GM23338 (cell line): ENCODE data around the gene LYG1. TPM values are rescaled to one million over a fixed set of nuclear protein-coding genes. Genes with fewer than 3 reads are reported as not detected.

ENCODE experiments used
- ATAC-seq: fragments of 200-7000 bp; cut with Tn5 transposase; 3 replicates; pipeline ENCODE4 v1.9.1; 2020
- DNase-seq: peaks from one replicate; pipeline ENCODE4 v3.0.0-alpha.2; 2015; ENCODE audit warnings: low spot score
- H2AFZ ChIP-seq: fragments of 200-600 bp; sonication (generic); 2 replicates; pipeline ENCODE4 v1.8.0; 2016; ENCODE audit warnings: antibody characterized with exemption, mild to moderate bottlenecking, moderate library complexity
- H3F3A ChIP-seq: fragments of 200-600 bp; sonication (generic); replicated peaks from 2 replicates; pipeline ENCODE4 v1.8.0; 2017; ENCODE audit warnings: antibody characterized with exemption, mixed run types, low read depth
- H3K27ac ChIP-seq: fragments of 200-600 bp; sonication (generic); 2 replicates; pipeline ENCODE4 v1.6.1; 2016; ENCODE audit warnings: low read depth
- H3K27me3 ChIP-seq: fragments of 200-600 bp; sonication (generic); 2 replicates; pipeline ENCODE4 v1.8.0; 2016; ENCODE audit warnings: mild to moderate bottlenecking, mixed run types, moderate library complexity; ENCODE audit not compliant: insufficient read depth
- H3K36me3 ChIP-seq: fragments of 200-600 bp; sonication (generic); 2 replicates; pipeline ENCODE4 v1.8.0; 2016; ENCODE audit warnings: mild to moderate bottlenecking; ENCODE audit not compliant: insufficient read depth
- H3K4me1 ChIP-seq: fragments of 200-600 bp; sonication (generic); 2 replicates; pipeline ENCODE4 v1.8.0; 2016; ENCODE audit warnings: mild to moderate bottlenecking, moderate library complexity; ENCODE audit not compliant: insufficient read depth
- H3K4me2 ChIP-seq: fragments of 200-600 bp; sonication (generic); 2 replicates; pipeline ENCODE4 v1.7.1; 2017; ENCODE audit warnings: mixed run types
- H3K4me3 ChIP-seq: fragments of 200-600 bp; sonication (generic); 2 replicates; pipeline ENCODE4 v1.6.1; 2016; ENCODE audit warnings: mixed run types
- H3K79me2 ChIP-seq: fragments of 200-600 bp; sonication (generic); replicated peaks from 2 replicates; pipeline ENCODE4 v1.8.0; 2017; ENCODE audit warnings: mild to moderate bottlenecking; ENCODE audit not compliant: insufficient read depth
- H3K9me2 ChIP-seq: fragments of 200-600 bp; sonication (generic); 2 replicates; pipeline ENCODE4 v1.8.0; 2017; ENCODE audit not compliant: insufficient read depth
- H4K20me1 ChIP-seq: fragments of 200-600 bp; sonication (generic); replicated peaks from 2 replicates; pipeline ENCODE4 v1.8.0; 2017; ENCODE audit warnings: mild to moderate bottlenecking; ENCODE audit not compliant: insufficient read depth
- H3K27ac Mint-ChIP-seq: 2 replicates; pipeline ENCODE4 v1.8.0; 2020; ENCODE audit warnings: inconsistent platforms, mild to moderate bottlenecking, moderate library complexity, mixed read lengths
- H3K27me3 Mint-ChIP-seq: 3 replicates; pipeline ENCODE4 v1.8.0; 2022; ENCODE audit warnings: low read depth, mild to moderate bottlenecking, moderate library complexity, mixed read lengths, inconsistent platforms; ENCODE audit not compliant: insufficient read depth, poor library complexity
- H3K36me3 Mint-ChIP-seq: 3 replicates; pipeline ENCODE4 v1.8.0; 2021; ENCODE audit warnings: low read depth, mild to moderate bottlenecking, inconsistent platforms, moderate library complexity, mixed read lengths
- H3K4me1 Mint-ChIP-seq: 3 replicates; pipeline ENCODE4 v1.8.0; 2020; ENCODE audit warnings: mild to moderate bottlenecking, inconsistent platforms, mixed read lengths
- H3K4me3 Mint-ChIP-seq: 3 replicates; pipeline ENCODE4 v1.8.0; 2021; ENCODE audit warnings: moderate library complexity, mild to moderate bottlenecking, inconsistent platforms, mixed read lengths
- H3K9me3 Mint-ChIP-seq: 3 replicates; pipeline ENCODE4 v1.8.0; 2020; ENCODE audit warnings: moderate library complexity, mild to moderate bottlenecking, inconsistent platforms, mixed read lengths
- CTCF ChIP-seq, 2 experiments: fragments of 200-600 bp in 1 of 2; sonication (generic) in 1 of 2; conservative IDR thresholded peaks; 2 replicates each; pipeline versions ENCODE4 v1.5.1 to v1.6.1; 2016 to 2017; ENCODE audit warnings: antibody characterized with exemption in 2 of 2, low read depth in 2 of 2, mild to moderate bottlenecking in 2 of 2, moderate library complexity in 1 of 2
- EZH2 ChIP-seq: fragments of 200-600 bp; sonication (generic); IDR thresholded peaks from one replicate; pipeline ENCODE4 v1.8.0; 2017; ENCODE audit warnings: antibody characterized with exemption, mild to moderate bottlenecking, low read depth; ENCODE audit not compliant: unreplicated experiment
- NANOG ChIP-seq: IDR thresholded peaks from 2 replicates; pipeline ENCODE4 v1.6.1; 2016; ENCODE audit warnings: antibody characterized with exemption, borderline replicate concordance
- ZNF114 ChIP-seq: fragments of 250-450 bp; sonication (Bioruptor Pico); IDR thresholded peaks from 2 replicates; pipeline ENCODE4 v1.5.0; 2020; ENCODE audit warnings: mild to moderate bottlenecking, moderate library complexity
- ZNF462 ChIP-seq: fragments of 250-450 bp; sonication (Bioruptor Pico); IDR thresholded peaks from 2 replicates; pipeline ENCODE4 v1.5.0; 2020; ENCODE audit warnings: mild to moderate bottlenecking, moderate library complexity
- polyA plus RNA-seq: library from polyadenylated mRNA; unstranded; fragments of >200 nt; fragmentation: Nextera tagmentation; extraction: Ambion mirVana; gene quantifications from 2 replicates; pipeline ENCODE4 v1.2.1, GENCODE V29; 2016
- total RNA-seq: library from RNA; depleted of rRNA; stranded (reverse); fragments of >200 nt; shearing (Covaris generic); gene quantifications from 2 replicates; pipeline ENCODE4 v1.2.3, GENCODE V29; 2014

The LYG1 gene
- total and polyA plus RNA-seq, 2 experiments from 2014 or later, result 0.35 to 0.57 TPM

- H4K20me1 ChIP-seq, result peaks cover 41% of the 10 kb centered on the region
- DNase-seq (no peak), ATAC-seq (no peak)
- 0 out of 2 replicates have a peak, but pooled peaks cover 6% of the 10 kb centered on the region for H3K4me1 ChIP-seq
- TF ChIP-seq ZNF114 (CRISPR knock-in tag) (no peak), CTCF (conservative IDR thresholded peaks at IDR 0.05; ENCODE audit: low read depth in 2 of 2) (no peak), ZNF462 (CRISPR knock-in tag) (no peak), EZH2 (no peak), NANOG (no peak)
- no peak overlapping the region for H2AFZ ChIP-seq
- Mint-ChIP-seq H3K27ac (0 out of 2 replicates have a peak overlapping the region, but pooled peaks have one; percentile 31), H3K4me1 (no peaks in the 10 kb centered on the region), H3K4me3 (no peak overlapping the region), H3K36me3 (no peaks in the 10 kb centered on the region), H3K9me3 (no peaks in the 10 kb centered on the region), H3K27me3 (peaks cover 4% of the 10 kb centered on the region)
- H3K4me2 ChIP-seq, result no peak overlapping the region
- H3K27ac ChIP-seq, result no peak overlapping the region
- no peaks in the 10 kb centered on the region for H3K9me2 ChIP-seq
- H3K27me3 ChIP-seq, result no peaks in the 10 kb centered on the region
- 0 out of 2 replicates have a peak, but pooled peaks cover 4% of the 10 kb centered on the region for H3F3A ChIP-seq
- peaks cover 87% of the 10 kb centered on the region for H3K79me2 ChIP-seq
- no peaks in the 10 kb centered on the region for H3K36me3 ChIP-seq
- H3K4me3 ChIP-seq, result no peak overlapping the region
Observed at GRCh38 chr2:99340669-99341236, 39.8 kb upstream of the LYG1 start.
